DMS153 (cell line): ENCODE measurements around the gene ALDH1B1.

Source experiments
- DNase-seq: peaks from one replicate; lab custom pipeline; 2025; lab: John Stamatoyannopoulos, UW

ALDH1B1 gene

DNA sequence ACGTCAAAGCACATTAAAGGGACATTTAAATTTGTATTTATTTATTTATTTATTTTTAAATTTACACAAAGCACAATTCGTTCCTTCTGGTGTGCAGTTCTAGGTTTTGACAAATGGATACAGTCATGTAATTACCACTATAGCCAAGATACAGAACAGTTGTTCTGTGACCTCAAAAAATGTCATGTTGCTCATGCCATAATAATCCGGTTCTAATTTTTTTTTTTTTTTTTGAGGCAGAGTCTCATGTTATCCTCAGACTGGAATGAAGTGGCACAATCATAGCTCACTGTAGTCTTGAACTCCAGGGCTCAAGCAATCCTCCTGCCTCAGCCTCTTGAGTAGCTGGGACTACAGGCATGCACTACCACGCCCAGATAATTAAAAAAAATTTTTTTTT, 24.0 kb downstream of the ALDH1B1 start:
- DNase-seq, result no peak

DNA sequence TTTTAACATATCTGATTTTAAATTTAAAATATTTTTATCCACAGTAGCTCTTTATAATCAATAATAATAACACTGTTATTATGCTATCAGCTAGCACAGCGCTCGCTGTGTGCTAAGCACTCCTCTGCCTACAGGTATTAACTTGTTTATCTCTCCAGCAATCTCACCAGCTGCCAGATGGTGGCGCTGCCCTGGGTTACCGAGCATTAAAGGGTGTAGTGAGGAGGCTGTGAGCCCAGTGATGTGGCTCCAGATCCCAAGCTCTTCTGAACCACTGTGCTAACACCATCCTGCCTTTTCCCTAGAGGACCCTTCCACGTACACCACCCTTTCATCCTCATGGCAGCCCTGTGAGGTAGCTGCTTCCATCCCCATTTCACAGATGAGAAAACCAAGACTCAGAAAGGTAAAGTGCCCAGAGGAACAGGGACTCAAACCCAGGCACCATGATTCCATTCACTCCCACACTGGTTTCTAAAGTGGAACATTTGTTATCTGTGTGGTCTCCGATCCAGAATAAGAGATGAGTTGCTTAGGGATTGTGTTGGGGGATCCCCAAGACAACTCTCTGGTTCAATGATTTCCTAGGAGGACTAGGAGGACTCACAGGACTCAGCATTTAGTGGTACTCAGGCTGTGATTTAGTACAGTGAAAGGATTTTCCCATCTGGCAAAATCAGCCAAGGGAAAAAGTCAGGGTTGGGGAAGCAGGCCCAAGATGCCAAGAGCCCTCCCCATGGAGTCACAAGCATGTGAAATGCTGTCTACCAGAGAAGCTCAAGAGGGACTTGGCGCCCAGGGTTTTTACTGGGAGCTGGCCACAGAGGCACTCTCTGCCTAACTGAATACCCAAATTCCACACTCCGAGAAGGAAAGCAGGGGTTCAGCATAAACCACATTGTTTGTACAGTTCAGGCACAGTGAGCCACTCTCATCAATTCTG, 24.8 kb downstream of the ALDH1B1 start:
- peak; percentile 8 for DNase-seq

DNA sequence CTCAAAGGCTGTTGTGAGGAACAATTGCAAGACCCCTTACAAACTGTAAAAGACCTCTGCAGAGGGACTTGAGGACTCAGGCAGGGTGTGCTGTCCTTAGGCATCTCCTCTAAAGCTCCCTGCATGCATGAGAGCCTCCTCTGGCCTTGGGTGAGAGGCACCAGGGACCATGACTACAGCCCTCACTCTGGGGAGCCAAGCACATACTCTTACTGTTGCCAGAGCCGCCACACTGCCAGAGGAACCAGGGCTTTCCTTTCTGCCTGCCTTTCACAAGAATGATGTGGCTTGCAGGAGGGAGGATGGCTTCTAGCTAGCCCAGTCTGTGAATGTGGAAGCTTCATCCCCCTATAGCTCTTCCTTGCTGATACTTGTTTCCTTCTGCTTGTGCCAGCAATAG, 25.9 kb downstream of the ALDH1B1 start:
- no peak for DNase-seq

DNA sequence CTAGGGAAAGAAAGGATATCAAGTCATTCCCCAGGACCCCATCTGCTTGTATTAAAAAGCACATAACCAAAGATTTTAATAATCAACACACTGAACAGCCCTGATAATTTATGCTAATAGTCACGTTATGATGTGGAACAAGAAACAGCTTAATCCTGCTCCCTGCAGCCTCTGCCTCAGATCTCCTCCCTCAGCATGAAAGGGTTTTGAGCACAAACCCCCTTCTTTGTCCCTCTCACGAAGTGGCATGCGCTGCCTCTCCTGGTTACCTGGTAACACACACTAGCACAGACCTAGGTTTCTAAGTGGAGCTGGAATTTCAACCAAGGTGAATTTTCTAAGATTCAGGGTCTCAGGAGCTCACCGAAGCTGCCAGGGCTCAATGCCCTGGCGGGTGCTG, 26.7 kb downstream of the ALDH1B1 start:
- DNase-seq, result no peak

DNA sequence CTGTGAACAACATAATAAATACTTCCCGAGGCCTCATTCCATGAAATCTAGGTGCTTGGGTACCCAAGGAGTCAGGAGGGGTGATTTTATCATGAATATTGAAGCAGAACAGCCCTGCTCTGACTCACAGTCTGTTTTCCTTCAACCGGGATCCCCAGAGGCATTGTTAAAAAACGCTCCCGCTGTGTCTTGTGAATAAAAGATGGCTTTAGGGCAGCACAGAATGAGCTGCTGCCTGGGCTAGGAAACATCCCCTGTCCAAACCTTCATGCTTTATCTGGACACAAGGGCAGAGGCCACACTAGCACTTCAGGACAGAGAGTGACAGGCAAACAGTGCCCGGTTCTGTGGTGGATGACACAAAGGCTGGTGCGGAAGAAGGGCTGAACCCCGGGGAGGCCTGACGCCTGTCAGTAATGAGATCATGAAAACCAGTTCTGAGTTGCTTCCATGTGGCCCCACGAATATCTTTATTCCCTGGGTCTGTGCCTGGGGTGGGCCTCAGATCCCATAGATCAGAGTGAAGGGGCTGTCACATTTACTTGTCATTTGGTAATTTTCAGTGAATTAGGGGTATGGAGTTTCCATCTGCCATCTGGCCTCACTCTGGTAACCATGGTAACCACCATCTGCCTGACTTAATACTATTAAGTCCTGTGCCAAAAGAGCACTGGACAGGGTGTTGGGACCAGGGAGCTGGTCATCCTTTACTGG, 29.2 kb downstream of the ALDH1B1 start:
- peak; percentile 15 for DNase-seq

DNA sequence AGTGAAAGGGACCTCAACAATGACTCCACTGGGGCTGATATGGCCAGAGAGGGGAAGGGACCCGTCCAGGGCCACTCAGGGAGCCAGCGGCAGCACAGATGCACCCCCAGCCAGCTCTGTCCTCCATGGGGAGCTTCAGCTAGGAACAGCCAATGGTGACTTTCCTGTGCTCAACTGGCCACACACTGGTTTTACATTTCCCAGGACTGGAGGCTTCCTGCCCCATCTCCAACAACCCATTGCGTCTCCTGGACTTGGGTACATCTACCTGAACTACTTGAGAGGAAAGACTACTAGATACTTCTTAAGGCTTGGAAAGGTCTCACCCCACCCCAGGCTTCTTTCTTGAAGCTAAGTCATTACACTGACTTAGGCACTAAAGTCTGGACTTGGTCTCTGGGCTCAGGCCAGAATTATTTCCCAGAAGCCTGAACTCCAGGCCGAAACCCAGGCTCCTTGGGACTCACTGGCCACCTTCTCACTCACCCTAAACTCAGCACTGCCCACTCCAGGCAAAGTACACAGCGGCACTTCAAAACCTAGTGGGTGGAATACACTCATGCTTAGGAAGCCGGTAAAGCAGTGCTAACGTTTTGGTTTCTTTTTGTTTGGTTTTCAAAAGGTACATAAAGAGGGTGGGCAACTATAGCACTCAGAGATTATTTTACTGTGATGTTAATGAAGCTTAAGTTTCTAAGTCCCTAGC, 30.2 kb downstream of the ALDH1B1 start:
- DNase-seq, result no peak

DNA sequence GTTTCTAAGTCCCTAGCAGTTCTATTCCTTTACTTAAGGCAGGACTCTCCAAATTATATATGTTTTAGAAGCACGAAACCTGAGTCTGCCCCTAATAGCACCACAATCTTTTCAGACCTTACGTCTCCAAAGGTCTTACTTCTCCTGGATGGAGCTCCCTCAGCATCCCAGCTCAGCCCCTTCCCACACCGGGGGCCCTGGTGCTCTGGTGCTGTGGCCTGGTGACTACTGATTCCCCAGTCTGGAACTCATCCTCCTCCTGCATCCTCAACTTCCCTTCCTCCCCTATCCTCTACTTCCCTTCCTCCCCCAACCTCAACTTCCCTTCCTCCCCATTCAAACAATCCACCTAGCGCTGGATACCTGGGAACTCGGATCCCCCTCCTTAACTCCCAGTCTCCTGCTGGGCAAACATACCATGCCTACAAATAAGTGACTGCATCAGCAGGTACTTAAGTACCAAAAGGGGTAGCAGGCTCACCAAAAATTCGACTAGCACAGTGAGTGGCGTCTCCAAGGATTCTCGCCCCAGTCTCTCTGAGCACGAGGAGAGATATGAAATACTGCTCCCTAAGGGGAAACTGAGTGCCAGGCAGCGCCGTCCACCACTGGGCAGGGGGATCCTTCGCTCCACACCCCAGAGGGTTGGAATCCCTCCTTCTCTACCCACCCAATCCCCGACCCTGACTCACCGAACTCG, 30.9 kb downstream of the ALDH1B1 start:
- DNase-seq, result no peak

DNA sequence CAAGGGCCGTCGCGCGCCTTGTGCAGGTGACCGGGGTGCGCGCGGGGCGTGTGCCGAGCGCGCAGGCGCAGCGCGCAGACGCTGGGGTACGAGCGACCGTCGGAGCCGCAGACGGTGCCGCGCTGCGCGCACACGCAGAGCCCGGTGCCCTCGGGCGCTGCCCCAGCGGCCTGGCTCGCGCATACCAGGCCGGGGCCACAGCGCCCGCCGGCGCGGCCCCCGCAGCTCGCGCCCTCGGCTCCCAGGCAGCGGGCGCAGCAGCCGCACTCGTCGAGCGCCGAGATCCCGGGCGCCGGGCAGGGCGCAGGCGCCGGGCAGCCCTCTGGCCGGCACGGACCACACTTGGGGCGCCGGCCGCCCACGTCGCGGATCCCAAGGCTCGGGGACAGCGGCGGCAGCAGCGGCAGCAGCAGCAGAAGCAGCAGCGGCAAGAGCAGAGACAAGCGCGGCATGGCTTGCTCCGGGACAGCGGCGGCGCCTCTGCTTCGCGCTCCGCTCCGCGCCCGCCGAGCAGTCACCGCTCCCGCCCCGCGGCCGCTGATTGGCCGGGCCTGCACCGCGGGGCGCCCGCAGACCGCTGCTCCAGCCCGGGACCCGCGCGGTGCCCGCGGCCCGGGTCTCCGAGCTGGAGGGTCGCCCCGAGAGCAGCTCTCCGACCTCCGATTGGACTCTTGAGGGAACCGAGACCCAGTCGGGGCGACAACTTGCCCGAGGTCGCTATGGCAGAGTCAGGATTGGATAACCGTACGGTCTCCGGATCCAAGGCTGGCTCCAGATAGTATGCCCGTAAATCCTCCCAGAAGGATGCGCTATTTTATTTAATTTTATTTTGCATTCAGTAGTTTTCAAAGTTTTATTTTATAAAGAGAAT, 31.7 kb downstream of the ALDH1B1 start, which contains the start of gene IGFBPL1:
TSS of gene IGFBPL1 (minus strand) at position 482 of the 871 bp plus-strand sequence. CDS start at position 452, 30 bp downstream.
- peak; percentile 31 for DNase-seq

DNA sequence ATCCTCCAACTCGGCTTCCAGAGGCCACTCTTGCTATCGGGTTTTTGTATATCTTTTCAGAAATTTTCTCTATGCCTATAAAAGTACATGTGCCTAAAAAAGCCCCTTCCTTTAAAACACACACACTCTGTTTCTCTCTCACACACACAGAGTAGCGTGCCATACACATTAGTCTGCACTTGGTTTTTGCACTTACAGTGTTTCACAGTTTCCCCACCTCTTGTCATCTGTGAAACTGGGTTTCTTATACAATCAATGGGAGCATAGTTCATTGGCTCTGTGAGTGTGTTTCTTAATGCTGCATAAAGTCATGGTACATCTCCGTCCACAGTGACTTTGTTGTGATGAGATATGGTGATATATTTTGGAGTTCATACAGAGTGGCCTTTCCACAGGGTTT, 32.4 kb downstream of the ALDH1B1 start:
- DNase-seq, result no peak

DNA sequence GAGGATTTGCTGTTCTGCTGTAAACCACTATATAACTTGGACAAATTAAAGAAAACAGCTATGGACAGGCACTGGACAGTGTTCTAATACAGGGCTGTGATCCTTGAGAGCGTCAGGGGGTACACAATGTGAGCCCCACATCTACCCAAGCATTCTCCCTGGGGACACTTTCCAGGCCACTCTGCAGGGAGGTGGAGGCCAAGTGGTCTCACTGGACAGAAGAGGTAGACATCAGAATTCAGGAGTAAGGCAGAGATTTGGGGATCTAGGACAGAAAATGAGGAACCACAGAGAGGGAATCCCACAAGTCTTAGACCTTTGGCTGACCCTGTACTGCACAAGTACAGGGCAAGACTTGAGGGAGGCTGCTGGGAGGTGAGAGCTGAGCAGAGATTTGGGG, 35.6 kb downstream of the ALDH1B1 start:
- DNase-seq, result no peak

DNA sequence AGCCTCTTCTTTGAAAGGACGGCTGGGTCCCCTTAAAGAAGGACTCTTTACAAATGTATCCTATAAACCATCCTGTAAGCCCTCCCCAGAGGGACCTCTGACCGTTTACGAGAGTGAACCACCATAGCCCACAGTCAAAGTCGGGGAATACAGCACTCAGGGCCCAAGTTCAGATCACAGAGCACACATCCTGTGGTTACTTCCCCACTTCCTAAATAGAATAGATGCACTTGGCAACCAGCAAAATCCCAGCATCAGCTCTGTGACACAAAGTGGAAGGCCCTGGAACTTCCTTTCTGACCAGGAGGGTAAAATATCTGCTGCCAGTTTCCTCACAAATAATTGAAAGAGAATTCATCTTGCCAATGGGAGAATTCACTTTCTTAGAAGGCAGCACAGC, 38.6 kb downstream of the ALDH1B1 start:
- no peak for DNase-seq

DNA sequence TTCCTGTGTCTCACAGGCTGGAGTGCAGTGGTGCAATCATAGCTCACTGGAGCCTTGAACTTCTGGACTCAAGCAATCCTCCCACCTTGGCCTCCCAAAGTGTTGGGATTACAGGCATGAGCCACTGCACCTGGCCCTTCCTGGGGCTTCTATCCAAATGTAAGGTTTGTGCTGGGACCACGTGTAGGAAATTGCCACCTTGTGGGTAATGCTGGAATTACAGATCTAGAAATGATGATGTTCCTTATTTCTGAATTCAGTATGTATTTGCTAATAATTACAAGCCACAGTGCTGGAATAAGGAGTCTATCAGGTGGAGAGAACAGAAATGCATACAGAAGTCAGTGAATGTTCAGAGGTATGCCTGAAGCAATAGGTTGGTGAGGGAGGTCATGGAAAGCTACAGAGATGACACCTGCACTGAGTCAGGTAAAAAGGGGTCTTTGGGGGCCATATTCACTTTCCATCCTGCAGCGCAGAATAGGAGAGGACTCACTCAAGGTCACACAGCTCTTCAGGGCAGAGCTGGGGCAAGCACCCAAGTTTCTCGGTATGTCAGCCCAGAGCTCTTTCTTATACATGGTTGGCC, 40.5 kb downstream of the ALDH1B1 start:
- DNase-seq, result peak; percentile 2

DNA sequence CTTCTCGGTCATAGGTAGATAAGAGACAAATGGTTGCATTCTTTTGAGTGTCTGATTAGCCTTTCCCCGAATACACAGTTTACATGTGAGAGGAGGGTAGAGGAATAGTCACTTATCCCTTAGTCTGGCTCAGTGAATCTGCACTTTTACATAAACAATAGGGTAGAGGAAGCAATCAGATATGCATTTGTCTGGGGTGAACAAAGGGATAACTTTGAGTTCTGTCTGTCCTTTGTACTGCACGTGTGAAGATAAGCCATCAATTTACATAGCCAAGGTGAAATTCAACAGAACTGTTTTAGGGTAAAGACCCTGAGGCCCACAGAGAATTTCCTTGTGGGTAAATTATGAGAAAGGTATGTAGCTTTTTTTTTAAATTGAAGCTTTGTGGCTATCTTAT, 41.9 kb downstream of the ALDH1B1 start:
- DNase-seq, result no peak

DNA sequence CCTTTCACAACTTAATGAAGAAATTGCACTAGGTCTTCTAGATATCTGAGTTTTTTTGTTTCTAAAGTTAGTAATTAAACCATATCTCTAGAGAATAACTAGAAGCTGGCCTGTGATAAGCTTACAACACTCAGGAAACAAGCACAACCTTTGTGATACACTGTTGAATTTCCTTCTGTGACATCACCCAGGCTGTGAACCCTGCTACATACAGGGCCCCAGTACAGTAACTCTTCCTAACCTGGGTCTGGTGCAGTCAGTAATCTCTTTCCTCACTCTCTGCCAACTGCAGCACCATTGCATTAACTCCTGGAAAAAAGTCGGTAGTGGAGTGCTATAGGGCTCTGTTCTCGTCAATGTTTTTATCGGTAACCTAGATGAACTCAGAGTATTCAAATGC, 42.4 kb downstream of the ALDH1B1 start:
- DNase-seq, result no peak

DNA sequence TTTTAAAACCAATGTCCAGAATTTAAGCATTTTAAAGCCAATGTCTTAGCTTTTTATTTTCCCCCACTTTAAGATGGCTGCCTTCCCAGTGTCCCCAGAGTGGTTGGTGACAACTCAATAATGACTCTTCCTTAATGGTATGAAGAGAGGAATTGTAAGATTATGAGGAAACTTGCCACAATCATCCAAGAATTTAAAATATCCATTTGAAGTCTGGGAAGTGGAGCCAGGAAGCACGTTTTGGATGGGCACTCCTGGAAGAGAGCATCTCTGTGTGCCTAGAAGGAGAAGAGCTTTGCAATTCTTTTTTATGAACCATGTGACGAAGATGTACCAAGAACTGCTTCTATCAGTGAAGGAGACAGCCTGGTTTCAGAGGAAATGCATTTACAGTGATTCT, 43.0 kb downstream of the ALDH1B1 start:
- DNase-seq, result no peak

DNA sequence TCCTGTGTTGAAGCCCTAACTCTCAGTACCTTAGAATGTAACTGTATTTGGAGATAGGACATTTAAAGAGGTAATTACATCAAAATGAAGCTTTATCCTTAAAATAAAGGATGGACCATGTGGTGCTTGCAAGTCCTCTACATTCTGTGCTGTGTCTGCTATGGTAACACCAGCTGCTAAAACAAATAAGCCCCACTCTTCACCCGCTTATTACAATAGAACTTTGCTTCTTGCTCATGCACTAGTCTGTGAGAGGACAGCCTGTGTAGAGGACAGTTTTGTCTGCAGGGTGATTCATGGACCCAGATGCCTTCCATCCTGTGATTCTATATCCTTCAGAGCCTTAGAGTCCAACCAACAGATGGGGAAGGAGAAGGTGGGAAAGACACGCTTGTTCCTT, 44.2 kb downstream of the ALDH1B1 start:
- DNase-seq, result no peak

DNA sequence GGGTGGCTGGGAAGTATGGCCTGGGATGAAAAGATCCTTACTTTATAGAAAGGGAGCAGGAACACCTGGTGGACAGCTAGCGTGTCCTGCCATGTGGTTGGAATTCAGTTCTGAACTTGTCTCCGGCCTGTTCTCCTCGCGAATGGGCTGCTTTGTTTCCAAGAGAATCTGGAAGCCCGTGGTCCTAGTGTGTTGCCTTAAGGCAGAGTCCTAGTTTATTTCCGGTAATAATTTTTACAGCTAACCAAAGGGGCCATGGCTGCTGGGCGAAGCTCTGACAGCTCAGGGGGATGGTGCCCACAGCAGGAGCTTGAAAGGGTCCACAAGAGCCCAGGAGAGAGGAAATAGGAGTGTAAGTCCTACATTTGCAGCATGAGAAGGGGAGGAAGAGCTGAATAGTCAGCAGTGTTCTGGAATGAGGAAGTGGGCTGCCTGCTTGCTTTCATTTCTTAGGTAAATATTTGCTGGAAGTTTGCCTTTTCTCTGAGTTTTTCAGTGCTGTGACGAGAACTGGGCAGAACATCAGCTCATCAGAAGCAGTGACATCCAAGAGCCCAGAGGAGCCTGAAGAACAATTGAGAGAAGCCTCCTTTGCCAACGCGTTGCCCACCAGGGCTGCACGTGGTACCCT, 44.8 kb downstream of the ALDH1B1 start:
- no peak for DNase-seq

DNA sequence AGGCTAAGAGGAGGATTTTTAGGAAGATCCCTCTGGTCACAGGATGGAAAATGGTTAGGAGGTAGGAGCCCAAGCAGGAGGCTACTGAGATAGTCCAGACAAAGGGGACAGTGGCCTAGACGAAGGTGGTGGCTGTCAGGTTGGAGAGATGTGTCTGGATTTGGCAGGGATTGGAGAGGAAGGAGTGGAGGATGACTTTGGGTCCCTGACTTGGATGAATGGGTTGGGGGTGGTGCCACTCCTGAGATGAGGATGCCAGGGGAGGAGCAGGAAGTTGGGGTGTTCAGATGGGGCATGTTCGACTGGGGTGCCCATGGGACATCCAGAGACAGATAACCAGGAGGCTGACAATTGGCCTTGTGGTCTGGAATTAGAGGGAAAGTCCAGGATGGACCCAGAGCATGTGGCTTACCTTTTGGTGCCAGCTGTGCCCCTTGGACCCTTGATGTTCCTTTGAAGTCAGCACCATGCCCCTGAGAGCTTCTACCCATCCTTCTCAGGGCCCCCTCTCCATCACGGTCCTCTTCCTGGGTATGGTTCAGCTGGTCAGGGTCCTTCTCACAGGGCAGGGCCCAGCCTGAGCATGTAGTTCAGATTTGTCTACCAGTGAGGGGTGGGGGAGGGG, 46.9 kb downstream of the ALDH1B1 start:
- DNase-seq, result no peak

DNA sequence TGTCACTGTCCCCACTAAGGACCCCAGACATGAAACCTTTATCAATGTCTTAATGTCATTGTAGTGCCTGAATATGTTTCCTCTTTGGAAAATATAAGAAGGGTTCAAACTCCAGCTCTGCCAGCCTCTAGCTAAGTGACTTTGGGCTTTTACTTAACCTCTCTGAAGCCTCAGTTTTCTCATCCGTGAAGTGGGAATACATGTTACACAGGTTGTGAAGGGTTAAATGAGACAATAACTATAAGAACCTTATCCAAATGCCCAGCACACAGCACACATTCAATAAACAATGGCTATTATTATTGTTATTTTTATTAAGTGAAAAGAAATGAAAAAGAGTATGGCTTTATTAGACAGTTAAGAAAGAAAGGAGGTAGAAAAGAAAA, 47.4 kb downstream of the ALDH1B1 start:
- DNase-seq, result no peak

DNA sequence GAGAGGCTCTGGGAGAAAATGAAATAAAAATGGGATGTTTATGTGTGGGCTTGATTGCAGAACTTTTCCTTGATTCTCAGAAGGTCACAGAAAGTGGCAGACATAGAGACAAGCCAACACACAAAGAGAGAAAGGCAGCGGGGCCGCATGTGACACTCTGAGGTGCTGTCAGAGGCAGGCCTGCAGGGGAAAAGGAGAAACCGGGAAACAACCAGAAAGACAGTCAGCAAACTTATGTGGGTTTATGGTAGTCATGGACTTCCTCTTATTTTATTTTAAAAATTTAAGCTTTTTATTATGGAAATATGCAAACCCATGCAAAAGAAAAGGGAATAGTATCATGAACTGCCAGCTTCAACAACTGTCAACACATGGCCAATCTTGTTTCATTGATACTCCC, 48.0 kb downstream of the ALDH1B1 start:
- no peak for DNase-seq
